Activated CD8-positive, alpha-beta memory T cell treated with anti-CD3 and anti-CD28 coated beads for 4 hours (primary cell): ENCODE results near the gene AKAP1.
A peak's percentile ranks its signal among the peaks of the same experiment; 100 is the strongest.

Source experiments
- DNase-seq, 2 donors: peaks; one replicate each; pipeline ENCODE4 v3.0.0-alpha.2; 2020; ENCODE audit warnings: low read depth in 2 of 2

AKAP1 gene

GRCh38 chr17:57106836-57107497, 21.9 kb downstream of the AKAP1 start:
- DNase-seq = no peak

DNA sequence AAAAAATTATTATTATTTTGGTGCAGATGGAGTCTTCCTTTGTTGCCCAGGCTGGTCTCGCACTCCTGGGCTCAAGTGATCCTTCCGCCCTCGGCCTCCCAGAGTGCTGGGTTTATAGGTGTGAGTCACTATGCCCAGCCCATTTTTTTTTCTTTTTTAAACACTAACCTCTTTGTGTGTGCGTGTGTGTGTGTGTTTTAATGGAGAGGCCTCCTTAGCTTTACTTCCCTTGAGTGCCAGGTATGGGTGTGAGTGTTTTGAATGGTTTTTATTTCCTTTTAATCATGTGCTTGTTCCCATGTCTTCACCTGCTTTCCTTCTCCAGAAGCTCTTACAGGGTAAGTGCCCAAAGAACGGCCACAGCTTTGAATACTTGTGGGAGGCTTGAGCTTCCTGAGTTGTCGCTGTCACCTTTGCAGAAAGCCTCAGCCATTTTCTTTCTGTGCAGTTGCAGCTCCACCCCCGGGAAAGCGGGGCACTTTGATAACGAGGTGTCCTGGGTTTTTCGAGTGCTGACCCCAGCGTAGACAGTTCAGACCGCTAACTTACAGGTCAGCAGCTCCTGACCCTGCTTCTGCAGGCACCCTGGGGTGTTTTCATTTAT, 22.6 kb downstream of the AKAP1 start:
- DNase-seq = no peak

GRCh38 chr17:57108671-57109392, 23.8 kb downstream of the AKAP1 start:
- no peak for DNase-seq

- DNase-seq = no peak
Measured at GRCh38 chr17:57109393-57110151, 24.5 kb downstream of the AKAP1 start.

DNA sequence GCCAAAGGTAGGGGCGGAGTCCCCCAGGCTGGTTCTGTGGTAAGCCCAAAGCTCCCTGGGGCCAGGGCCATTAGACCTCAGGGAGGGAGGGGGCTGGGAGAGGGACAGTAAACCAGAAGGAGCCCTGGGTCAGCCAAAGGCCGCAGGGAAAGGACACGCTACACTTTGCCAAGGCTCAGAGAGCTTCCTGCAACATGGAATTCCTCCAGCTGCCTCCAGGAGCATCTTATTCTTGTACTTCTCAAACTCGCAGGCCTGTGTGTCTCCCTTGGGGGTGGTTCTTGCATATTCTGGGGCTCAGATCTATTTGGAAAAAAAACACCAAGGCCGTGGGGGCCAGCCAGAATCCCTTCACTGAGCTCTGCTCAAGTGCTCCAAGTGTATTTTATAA, 25.1 kb downstream of the AKAP1 start:
- no peak for DNase-seq

DNA sequence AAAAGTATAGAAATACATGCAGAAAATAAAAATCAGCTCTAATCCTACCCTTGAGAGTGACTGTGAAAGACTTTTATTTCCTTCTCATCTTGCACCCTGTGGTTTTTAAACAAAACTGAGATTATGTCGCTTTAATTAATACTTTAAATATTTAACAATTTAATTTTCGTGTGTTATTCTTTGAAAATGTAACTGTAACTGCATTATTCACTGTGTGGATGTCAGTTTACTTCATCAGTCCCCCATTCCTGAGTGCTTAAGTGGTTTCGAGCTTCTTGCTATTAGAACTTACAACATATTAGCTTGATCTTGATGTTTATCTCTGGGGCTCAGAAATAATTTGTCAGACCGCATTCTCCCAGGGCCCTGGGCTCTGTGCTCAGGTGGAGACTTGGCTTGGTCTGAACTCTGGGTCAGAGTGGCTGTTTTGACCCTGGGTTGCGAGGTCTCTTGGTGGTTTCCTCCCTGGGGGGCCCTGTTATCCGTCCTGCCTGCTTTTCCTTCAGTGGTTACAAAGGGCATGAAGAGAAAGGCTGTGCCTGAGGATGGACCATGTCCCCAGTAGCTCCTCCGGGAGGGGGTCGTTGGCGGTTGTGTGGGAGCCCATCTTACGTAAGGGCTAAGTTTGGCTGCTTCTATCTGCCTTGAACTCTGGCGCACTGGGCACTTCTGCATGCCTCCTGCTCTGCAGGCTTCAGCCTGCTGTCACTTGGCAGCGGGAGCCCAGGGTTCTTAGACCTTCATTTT, 25.7 kb downstream of the AKAP1 start:
- no peak for DNase-seq

- no peak for DNase-seq
Measured at GRCh38 chr17:57111386-57111785, 26.3 kb downstream of the AKAP1 start.

- DNase-seq = no peak
Measured at GRCh38 chr17:57113011-57113410, 28.0 kb downstream of the AKAP1 start.

- no peak for DNase-seq
Measured at GRCh38 chr17:57113656-57114055, 28.6 kb downstream of the AKAP1 start.

- DNase-seq = peak; percentile 31 to 45
Measured at GRCh38 chr17:57114085-57114673, 29.1 kb downstream of the AKAP1 start.

- no peak for DNase-seq
Measured at GRCh38 chr17:57115377-57115776, 30.3 kb downstream of the AKAP1 start.

GRCh38 chr17:57115916-57116315, 30.9 kb downstream of the AKAP1 start:
- DNase-seq = no peak

DNA sequence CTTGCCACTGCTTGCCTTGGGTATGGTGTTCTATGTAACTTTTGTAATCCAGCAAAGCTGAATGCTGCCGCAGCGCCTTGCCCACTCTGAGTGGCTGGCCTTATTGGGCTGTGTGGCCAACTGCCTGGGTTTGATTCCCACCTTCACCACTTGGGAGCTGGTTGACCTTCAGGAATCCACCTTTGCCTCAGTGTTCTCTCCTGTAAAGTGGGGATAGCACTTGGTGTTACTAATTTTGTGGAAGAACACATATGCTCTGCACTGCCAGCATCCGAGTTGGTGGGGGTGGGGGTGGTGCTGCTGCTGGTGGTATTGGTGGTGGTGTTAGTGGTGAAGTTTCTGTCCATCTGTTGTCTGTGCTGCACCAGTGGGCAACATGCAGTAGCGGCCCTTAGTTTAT, 32.8 kb downstream of the AKAP1 start:
- DNase-seq = no peak

- no peak for DNase-seq
Measured at GRCh38 chr17:57120814-57121213, 35.8 kb downstream of the AKAP1 start.

DNA sequence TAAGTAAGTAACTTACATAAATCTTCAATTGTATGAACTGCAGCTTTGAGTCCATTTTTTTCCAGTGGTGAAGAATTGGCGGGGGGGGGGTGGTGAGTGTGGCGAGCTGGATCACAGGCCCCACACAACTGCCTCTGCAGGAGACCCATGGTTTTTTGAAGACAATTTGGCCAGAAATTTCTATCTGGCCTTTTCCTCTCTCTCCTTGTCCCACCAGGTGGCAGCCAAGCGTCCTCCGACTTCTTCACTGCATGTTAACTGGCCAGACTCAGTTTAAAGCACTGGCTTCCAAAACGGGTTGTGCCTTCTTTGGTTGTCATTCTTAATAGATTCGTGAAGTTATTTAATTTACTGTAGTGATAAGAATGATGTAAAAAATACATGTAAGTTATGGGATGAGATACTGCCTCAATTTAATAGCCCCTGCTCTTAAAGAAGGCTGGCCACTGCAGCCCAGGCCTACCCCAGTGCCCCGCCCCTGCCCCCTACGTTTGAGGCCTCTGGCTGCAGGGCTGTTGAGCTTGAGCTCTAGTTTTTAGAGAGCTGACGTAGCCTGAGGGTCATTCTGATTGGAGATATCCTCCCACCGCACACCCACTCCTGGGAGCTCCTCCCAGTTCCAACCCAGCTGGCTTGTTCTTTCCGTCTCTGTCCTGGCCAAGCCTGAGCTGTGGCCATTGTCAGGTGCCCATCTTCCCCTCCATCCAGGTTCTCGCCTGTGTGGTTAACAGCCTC, 36.4 kb downstream of the AKAP1 start:
- DNase-seq = no peak

- DNase-seq = no peak
Measured at GRCh38 chr17:57124053-57124452, 39.0 kb downstream of the AKAP1 start.

- no peak for DNase-seq
Measured at GRCh38 chr17:57125406-57125805, 40.4 kb downstream of the AKAP1 start.

- DNase-seq = no peak
Measured at GRCh38 chr17:57125866-57126265, 40.8 kb downstream of the AKAP1 start.

- DNase-seq = peak; percentile 64 to 69
Measured at GRCh38 chr17:57130708-57131461, 45.8 kb downstream of the AKAP1 start.

GRCh38 chr17:57132663-57133062, 47.6 kb downstream of the AKAP1 start:
- no peak for DNase-seq
